Activated CD4-positive, CD25-positive, alpha-beta regulatory T cell (primary cell): Measurements from ENCODE around the gene ZNF823.

Experiments
- DNase-seq, 4 experiments: peaks; one replicate each; lab custom pipeline; 2025; lab: John Stamatoyannopoulos, UW

The ZNF823 gene

DNA sequence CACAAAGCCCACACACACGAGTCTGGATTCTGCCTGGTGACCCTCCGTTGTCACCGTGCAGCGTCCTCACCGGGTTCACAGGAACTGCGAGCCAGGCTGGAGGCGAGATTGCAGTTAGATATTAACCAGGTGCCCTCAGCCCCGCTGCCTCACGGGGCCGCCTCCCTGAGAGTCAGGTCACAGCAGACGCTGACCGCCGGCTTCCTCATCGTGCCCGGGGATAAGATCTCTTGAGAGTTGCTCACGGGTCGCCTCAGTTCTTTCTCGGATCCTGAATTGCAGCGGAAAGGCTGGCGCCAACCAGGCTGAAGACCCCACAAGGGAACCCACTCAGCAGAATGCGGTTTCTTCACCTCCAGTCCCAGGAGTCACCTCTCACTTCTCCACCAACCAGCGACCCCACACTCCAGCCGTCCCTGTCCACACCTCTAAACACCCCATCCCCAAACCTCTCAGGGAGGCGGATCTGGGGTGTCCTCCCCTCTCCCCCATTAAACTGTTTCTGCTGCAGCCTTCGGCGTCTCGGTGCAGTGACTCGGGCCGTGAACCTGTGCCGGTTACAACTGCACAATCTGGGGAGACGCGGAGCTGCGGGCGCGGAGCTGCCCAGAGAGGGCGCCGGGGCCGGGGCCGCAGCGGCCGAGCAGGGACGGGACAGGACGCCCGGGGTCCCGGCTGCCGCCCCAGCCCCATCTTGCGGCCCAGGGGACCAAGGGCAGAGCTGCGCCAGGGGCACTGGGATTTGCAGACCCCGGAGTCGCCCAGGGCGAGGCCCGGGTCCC, 591 bp downstream of the ZNF823 start:
- peak in 3 of 4 experiments; percentile 8 to 34 (median 25) for DNase-seq

DNA sequence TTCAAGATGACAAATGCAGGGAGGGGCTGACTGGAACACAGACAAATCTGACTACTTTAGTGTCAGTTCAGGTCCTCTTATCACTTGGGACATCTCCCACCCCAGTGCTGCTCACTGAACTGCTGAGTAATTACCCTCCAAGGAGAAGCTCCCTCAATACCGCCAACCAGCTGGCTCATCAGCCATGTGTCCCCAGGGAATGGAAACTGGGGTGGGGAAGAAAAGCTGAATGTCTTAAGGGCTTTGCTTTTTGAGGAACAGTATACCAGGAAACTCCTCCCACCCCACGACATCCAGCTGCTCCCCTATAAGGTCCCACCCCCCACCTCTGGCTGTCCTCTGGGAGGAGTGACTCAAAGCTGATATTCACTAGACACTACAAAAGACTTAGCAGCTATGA, 2.0 kb downstream of the ZNF823 start:
- DNase-seq = no peak

GRCh38 chr19:11735375-11735774, 3.4 kb downstream of the ZNF823 start:
- DNase-seq = no peak

- DNase-seq = no peak
Observed at GRCh38 chr19:11729586-11729985, 9.2 kb downstream of the ZNF823 start.

DNA sequence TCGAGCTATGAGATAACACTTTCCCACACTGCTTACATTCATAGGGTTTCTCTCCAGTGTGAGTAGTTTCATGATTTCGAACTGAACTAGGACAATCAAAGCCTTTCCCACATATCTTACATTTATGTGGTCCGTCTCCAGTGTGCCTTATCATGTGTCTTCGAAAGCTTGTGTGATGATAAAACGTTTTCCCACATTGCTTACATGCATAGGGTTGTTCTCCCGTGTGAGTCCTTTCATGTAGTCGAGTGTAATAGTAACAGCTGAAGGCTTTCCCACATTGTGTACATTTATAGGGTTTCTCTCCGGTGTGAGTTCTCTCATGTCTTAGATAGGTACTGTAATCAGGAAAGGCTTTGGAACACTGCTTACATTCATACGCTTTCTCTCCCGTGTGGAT, 16.3 kb downstream of the ZNF823 start:
- DNase-seq = no peak

DNA sequence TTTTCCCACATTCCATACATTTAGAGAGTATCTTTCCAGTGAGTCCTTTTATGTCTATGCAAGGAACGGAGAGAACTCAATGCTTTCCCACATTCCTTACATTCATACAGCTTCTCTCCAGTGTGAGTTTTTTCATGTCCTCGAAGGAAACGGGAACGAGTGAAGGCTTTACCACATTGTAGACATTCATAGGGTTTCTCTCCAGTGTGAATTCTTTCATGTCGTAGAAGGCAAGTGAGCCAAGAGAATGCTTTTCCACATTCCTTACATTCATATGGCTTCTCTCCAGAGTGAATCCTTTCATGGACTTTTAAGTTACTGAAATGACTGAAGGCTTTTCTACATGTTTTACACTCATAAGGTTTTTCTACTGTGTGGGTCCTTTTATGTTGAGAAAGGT, 17.1 kb downstream of the ZNF823 start:
- no peak for DNase-seq

DNA sequence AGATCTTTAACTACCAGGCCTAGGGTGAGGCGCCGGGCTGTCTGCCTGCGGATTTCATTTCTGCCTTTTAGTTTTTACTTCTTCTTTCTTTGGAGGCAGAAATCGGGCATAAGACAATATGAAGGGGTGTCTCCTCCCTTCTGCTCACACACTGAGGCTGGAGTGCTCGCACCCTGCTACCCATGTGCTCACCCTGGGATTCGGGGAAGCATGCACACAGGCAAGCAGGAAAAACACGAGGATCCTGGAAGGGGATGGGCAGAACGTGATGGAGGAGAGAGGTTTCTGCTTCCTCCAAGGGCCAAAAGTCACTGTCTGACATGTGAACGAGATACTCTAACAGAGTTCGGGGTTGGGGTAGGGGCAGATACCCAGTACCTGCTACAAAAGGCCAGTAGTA, 28.4 kb downstream of the ZNF823 start:
- DNase-seq = no peak

GRCh38 chr19:11708457-11708856, 30.3 kb downstream of the ZNF823 start:
- no peak for DNase-seq

DNA sequence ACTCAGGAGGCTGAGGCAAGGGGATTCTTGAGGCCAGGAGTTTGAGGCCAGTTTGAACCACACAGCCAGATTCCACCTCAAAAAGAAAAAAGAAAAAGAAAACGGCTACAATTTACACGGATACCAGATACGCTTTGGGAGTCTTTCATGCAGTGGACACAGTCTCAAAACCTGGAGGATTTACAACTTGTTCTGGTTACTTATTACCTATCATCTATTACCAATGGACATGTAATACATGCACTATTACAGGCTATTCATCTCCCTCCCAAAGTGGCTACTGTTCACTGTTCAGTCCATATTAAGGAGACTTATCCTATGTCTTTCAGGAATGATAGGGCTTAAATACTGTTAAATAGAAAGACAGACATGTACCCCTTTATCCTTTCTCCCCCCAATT, 33.3 kb downstream of the ZNF823 start:
- no peak for DNase-seq

DNA sequence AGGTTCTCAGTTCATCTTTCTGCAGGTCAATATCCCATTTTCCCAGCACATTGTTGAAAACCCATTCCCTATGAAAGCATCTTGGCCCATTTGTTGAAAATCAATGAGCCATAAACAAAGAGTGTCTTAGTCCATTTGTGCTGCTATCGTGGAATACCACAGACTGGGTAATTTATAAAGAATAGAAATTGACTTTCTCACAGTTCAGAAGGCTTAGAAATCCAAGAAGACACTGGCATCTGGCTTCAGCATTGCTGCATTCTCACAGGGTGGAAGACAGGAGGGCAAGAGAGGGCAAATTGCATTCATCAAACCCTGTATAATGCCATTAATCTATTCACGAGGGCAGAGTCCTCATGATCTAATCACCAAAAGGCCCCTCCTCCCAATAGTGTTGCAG, 34.1 kb downstream of the ZNF823 start:
- no peak for DNase-seq

- DNase-seq = no peak
Observed at GRCh38 chr19:11699931-11700794, 38.6 kb downstream of the ZNF823 start.

- DNase-seq = no peak
Observed at GRCh38 chr19:11698231-11698630, 40.5 kb downstream of the ZNF823 start.

- no peak for DNase-seq
Observed at GRCh38 chr19:11697284-11697855, 41.4 kb downstream of the ZNF823 start.

DNA sequence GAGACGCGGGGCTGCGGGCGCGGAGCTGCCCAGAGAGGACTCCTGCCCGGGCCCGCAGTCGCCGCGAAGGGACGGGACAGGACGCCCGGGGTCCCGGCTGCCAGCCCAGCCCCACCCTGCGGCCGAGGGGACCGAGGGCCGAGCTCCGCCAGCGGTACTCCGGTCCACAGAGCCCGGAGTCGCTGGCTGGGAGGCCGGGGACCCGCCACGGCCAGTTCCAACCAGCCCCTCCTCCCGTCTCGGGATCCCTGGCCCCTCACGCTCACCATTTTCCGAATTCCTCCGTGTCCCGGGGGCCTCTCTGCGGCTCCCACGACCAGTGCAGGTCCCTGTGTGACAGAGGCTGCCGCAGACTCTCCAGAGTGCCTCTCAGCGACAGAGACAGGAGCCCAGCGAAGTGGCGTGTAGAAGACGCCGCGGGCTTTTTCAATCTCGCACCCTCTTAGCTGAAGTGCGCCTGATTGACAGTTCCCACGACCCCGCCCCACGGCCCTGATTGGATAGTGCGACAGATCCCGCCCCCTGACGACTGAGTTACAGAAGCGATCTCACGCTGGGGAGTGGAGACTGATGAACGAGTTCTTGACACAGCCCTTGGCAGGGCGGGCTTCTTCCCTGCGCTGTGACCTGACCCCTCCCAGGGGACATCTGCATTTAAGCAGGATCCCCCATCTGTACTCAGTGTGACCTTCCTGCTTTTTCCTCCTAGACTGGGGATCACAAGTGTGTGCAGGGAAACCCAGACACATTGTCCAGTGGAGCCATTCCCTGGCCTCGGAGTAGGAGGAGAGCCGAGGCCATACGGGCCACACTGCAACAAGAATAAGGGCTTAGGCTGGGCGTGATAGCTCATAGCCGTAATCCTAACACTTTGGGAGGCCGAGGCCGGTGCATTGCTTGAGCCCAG, 44.0 kb downstream of the ZNF823 start:
- peak; percentile 47 to 74 (median 57) for DNase-seq

DNA sequence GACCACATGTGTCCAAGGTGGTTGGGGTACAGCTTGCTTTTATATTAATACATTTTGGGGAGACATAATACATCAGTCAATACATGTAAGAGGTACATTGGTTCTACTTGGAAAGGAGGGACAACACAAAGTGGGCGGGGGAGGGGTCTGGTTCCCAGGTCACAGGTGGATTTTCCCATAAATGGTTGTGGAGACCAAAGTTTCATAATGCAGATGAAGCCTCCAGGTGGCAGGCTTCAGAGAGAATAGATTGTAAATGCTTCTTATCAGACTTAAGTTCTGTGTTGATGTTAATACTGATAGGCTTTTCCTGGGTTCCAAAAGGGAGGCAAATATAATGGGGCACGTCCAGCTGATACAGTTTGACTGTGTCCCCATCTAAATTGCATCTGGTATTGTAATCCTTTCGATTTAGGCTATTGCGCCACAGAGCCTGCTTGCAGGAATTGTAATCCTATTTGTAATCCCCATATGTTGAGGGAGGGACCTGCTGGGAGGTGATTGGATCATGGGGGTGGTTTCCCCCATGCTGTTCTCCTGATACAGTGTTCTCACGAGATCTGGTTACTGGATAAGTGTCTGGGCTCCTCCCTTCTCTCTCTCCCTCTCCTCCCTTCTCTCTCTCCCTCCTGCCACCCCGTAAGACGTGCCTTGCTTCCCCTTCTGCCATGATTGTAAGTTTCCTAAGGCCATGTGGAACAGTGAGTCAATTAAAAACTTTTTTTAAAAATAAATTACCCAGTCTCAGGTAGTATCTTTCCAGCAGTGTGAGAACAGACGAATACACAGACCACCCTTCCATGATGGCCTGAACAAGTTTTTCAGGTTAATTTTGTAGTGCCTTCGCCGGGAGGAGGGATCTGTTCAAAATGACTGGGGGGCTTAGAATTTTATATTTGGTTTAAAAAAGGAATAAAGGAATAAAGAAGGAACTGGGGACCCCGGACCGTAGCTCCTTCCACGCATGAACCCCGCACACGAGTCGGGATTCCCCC, 44.9 kb downstream of the ZNF823 start:
- no peak for DNase-seq

DNA sequence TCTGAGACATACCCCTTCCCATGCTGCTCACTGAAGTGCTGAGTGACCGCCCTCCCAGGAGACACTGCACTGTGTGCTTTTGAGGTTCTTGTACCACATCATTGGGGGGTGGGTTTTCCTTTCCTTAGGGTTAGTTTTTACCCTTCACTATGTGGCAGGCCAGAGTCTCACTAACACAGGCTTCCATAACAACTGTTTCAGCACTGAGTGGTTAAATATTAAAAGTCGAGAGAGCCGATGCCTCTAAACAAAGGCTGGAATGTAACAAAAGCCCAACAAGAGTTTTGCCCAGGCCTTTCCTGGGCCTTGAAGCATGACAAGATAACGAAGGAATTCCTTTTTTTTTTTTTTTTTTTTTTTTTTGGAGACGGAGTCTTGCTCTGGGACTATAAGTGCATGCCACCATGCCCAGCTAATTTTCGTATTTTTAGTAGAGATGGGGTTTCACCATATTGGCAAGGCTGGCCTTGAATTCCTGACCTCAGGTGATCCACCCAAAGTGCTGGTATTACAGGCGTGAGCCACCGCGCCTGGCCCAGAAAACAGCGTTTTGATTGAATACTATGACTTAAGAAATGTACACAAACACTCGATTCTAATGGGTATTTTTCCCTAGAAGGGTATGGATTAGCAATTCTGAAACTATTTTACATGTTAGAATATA, 46.5 kb downstream of the ZNF823 start:
- DNase-seq = no peak

GRCh38 chr19:11685676-11686650, 52.8 kb downstream of the ZNF823 start:
- DNase-seq = no peak

GRCh38 chr19:11684987-11685675, 53.6 kb downstream of the ZNF823 start:
- DNase-seq = no peak
